ENCODE data around the gene TRANK1. TPM values are rescaled to one million over a fixed set of nuclear protein-coding genes. Genes with fewer than 3 reads are reported as not detected.

Gene TRANK1
- total RNA-seq, 2 donors from 2014 or later = 21.3 to 50.7 TPM

DNA sequence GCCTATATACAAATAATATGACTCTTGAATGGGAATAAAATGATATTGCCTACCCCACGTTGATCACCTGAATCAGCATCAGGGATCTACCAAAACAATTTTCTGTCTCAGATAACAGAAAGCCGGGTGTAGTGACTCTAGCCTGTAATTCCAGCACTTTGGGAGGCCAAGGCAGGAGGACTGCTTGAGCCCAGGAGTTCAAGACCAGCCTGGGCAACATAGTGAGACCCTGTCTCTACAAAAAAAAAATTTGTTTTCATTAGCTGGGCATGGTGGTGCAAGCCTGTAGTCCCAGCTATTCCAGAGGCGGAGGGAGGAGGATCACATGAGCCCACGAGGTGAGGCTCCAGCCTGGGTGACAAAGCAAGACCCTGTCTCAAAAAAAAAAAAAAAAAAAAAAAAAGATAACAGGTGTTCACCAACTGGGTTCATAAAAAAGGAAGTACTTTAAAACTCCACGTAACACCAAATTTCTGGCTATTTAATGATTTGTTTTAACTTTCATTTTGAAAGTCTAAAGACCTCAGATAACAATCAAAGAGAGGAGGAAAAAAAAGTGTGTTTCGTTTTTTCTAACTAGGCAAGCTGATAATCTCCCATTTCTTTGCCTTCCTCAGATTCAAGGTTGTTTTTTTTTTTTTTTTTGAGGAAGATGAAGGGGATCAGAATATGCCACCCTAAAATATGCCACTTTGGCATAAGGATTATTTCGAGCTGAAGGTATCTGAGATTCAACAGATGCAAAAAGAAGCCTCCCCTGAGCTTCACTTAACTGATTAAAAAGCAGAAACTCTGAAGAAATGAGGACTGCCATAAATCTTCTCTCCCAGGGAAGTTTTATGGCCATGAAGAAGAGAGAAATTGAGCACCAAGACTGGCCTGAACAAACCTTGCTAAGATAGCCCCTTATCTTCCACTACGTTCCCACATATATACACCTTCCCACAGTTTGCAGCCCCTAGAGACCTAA, 44.1 kb downstream of the TRANK1 start:
- Histone ChIP-seq H3K4me3 (no peak overlapping the region), H3K27me3 (no peaks in the 10 kb centered on the region), H3K36me3 (no peaks in the 10 kb centered on the region), H3K4me1 (peaks cover under 1% of the 10 kb centered on the region), H3K9me3 (no peaks in the 10 kb centered on the region), H3K9ac (ENCODE audit: low read depth in 2 of 2, low read length in 2 of 2) (no peak overlapping the region), H3K27ac (no peak overlapping the region)
- TF ChIP-seq, protein P1, sequence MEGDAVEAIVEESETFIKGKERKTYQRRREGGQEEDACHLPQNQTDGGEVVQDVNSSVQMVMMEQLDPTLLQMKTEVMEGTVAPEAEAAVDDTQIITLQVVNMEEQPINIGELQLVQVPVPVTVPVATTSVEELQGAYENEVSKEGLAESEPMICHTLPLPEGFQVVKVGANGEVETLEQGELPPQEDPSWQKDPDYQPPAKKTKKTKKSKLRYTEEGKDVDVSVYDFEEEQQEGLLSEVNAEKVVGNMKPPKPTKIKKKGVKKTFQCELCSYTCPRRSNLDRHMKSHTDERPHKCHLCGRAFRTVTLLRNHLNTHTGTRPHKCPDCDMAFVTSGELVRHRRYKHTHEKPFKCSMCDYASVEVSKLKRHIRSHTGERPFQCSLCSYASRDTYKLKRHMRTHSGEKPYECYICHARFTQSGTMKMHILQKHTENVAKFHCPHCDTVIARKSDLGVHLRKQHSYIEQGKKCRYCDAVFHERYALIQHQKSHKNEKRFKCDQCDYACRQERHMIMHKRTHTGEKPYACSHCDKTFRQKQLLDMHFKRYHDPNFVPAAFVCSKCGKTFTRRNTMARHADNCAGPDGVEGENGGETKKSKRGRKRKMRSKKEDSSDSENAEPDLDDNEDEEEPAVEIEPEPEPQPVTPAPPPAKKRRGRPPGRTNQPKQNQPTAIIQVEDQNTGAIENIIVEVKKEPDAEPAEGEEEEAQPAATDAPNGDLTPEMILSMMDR (IDR thresholded peaks at IDR 0.05) = no peak
- intact Hi-C loops (cut with DNase I) = loop anchor here (5.0 kb wide), 1 partner anchor 57 kb away; no protein-coding TSS in a partner anchor
- no peak for DNase-seq

DNA sequence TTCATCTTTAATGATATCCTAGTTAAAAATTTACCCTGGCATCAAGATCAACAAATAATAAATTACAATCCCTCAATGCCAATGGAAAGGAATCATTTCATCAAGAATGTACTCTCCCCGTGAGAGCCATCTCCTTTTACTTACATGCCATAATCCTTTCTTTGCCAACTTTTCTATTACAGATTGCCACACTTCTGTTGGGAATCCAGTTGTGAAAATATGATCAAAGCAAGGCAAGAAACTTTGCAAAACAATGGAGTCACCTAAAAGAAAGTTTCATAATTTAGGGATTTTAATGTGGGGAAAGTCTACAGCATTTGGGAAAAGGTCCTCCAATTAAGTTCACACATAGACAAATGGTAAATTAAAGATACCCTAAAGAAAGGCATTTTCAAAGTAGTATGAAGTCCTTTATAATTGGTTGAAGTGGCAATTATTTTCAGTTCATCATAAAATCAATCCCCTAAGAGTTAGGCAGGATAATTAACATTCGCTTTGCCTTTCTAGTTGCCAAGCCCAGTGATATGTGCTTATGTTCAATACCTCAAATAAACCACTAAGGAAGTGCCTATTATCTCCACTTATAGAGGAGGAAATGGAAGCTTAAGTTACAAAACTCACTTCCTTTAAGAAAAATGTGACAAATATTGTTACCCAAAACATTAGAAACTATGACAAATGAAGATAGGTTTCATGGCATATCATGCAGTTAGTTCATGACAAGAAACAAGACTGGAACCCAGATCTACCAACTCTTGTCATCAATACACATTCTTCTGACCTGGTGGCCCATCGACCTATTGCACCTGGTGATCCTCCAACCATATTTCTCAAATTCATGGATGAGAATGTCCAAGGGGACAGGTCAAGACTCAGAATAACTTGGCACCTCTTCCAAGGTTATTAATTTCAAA, 49.1 kb downstream of the TRANK1 start:
- H3K27ac ChIP-seq = no peak overlapping the region
- no peaks in the 10 kb centered on the region for H3K4me1 ChIP-seq
- no peak overlapping the region for H3K4me3 ChIP-seq
- no peak for DNase-seq
- TF ChIP-seq, protein P1 (IDR thresholded peaks at IDR 0.05) = no peak
- H3K9ac ChIP-seq (ENCODE audit: low read depth in 2 of 2, low read length in 2 of 2) = no peak overlapping the region
- H3K9me3 ChIP-seq = no peaks in the 10 kb centered on the region
- no peaks in the 10 kb centered on the region for H3K36me3 ChIP-seq
- no peaks in the 10 kb centered on the region for H3K27me3 ChIP-seq
- intact Hi-C loops (cut with DNase I) = no loop called here

DNA sequence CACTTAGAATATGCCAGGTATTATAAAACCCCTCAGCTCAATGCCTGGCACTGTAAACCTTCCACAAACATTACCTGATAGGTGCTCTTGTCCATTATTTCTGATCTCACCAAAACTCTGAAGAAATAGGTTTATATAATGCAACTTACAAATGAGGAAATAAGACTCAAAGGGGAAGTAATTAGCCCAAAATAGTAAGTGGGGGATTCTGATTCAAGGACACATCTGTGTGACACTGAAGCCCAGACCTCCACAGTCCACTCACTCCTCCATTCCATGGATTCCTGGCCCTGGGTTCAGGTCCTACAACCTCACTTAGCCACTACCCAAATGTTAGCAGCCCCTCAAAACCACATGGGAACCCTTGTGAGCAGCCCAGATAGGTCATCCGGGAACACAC, 49.9 kb downstream of the TRANK1 start:
- no peak overlapping the region for H3K27ac ChIP-seq
- H3K27me3 ChIP-seq = no peaks in the 10 kb centered on the region
- no peaks in the 10 kb centered on the region for H3K36me3 ChIP-seq
- no peaks in the 10 kb centered on the region for H3K4me1 ChIP-seq
- TF ChIP-seq, protein P1 (IDR thresholded peaks at IDR 0.05) = no peak
- intact Hi-C loops (cut with DNase I) = no loop called here
- no peak overlapping the region for H3K9ac ChIP-seq (ENCODE audit: low read depth in 2 of 2, low read length in 2 of 2)
- no peaks in the 10 kb centered on the region for H3K9me3 ChIP-seq
- no peak for DNase-seq
- H3K4me3 ChIP-seq = no peak overlapping the region

DNA sequence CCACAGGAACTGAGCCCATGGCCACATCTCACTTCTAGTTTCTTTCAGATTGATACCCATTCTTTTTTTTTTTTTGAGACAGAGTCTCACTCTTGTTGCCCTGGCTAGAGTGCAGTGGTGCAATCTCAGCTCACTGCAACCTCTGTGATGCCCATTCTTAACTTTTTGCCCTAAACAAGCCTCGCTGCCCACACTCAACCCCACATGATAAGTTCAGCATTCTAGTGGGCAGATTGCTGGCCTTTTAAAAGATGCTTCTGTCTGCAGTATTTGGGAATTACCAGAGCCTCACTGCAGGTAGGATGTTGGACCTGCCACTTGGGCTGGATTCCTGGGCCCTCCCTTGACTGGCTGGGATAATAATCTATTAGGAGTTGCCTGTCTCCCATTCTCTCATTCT, 51.0 kb downstream of the TRANK1 start:
- no peak overlapping the region for H3K4me3 ChIP-seq
- intact Hi-C loops (cut with DNase I) = no loop called here
- TF ChIP-seq, protein P1 (IDR thresholded peaks at IDR 0.05) = no peak
- H3K27me3 ChIP-seq = no peaks in the 10 kb centered on the region
- no peaks in the 10 kb centered on the region for H3K9me3 ChIP-seq
- no peak overlapping the region for H3K27ac ChIP-seq
- DNase-seq = no peak
- no peak overlapping the region for H3K9ac ChIP-seq (ENCODE audit: low read depth in 2 of 2, low read length in 2 of 2)
- no peaks in the 10 kb centered on the region for H3K4me1 ChIP-seq
- no peaks in the 10 kb centered on the region for H3K36me3 ChIP-seq

DNA sequence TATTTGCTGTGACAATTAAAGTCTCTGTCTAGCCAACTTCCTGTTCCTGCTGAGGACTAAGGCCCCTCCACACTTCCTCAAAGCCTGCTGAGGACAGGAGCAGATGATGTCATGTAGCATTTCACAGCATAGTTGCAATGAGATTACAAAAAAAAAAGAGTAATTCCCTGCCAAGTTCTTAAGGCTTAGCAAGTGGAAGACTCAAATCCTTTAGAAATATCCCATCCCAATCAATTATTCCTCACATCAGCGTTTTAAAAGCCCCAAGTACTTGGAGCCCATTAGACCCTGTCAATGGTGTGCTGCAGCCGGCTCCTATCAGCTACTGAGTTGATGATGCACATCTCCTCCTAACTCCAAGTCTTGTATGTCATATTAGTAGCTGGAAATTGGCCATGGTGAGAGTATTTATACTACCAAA, 51.7 kb downstream of the TRANK1 start:
- Histone ChIP-seq H3K4me1 (no peaks in the 10 kb centered on the region), H3K36me3 (no peaks in the 10 kb centered on the region), H3K27me3 (no peaks in the 10 kb centered on the region), H3K9me3 (no peaks in the 10 kb centered on the region), H3K27ac (peak overlapping the region; percentile 22), H3K9ac (ENCODE audit: low read depth in 2 of 2, low read length in 2 of 2) (no peak overlapping the region), H3K4me3 (no peak overlapping the region)
- TF ChIP-seq, protein P1 (IDR thresholded peaks at IDR 0.05) = no peak
- intact Hi-C loops (cut with DNase I) = no loop called here
- no peak for DNase-seq
